ENCODE measurements around the gene TRIP12. TPM values are rescaled to one million over a fixed set of nuclear protein-coding genes. Genes with fewer than 3 reads are reported as not detected.

The TRIP12 gene
- total RNA-seq, 1 experiment from 2014 or later, result 175 TPM

DNA sequence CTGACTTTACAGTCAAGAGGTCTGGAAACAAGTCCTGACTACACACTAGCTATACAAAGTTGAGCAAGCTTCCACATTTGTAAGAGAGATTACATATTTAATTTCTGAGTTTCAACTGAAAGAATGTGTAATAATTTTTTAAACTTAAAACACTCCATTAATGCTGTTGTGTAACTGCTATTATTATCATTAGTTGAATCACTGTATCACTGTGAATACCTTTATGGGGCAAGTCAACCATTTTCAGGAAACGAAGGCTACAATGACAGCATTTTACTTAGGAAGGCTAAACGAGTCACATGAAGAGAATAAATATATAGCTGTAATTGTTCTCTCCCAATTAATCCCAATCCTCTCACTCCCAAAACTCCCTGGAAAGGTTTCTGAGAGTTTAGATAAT is 46.3 kb downstream of the TRIP12 start:
- no peak overlapping the region for H2AFZ ChIP-seq (ENCODE audit: low read depth, low read length, poor library complexity, severe bottlenecking)
- no peaks in the 10 kb centered on the region for H3K27me3 ChIP-seq (ENCODE audit: insufficient read depth, low read length)
- no peak for DNase-seq (ENCODE audit: low read depth, low spot score)
- CTCF ChIA-PET, result no interaction called here
- intact Hi-C loops (cut with micrococcal nuclease), result no loop called here
- no peaks in the 10 kb centered on the region for H3K9me2 ChIP-seq (ENCODE audit: insufficient read depth)
- H3K36me3 ChIP-seq (ENCODE audit: control insufficient read depth in 1 of 2, insufficient read depth in 2 of 2, low read length in 2 of 2), result 0 out of 4 replicates have a peak, but pooled peaks cover 0 to 2% of the 10 kb centered on the region in 2 experiments
- POLR2A ChIA-PET, result no interaction called here
- no peak overlapping the region for H3K4me2 ChIP-seq (ENCODE audit: low read length)
- H3K4me1 ChIP-seq (ENCODE audit: control insufficient read depth in 1 of 2, insufficient read depth in 2 of 2, low read length in 2 of 2), result no peaks in the 10 kb centered on the region
- H3K9me3 ChIP-seq (ENCODE audit: control insufficient read depth in 1 of 2, insufficient read depth in 1 of 2, low read depth in 1 of 2, low read length in 2 of 2), result no peaks in the 10 kb centered on the region
- no peaks in the 10 kb centered on the region for H4K20me1 ChIP-seq (ENCODE audit: insufficient read depth)
- no peak overlapping the region for H3K27ac ChIP-seq (ENCODE audit: low read depth, low read length)
- BruUV-seq (replicated peaks), result no TSS peak
- peaks cover 43% of the 10 kb centered on the region for H3K79me2 ChIP-seq (ENCODE audit: insufficient read depth, low read length)
- TF ChIP-seq ZFX (IDR thresholded peaks at IDR 0.05) (no peak), CEBPB (IDR thresholded peaks at IDR 0.05; ENCODE audit: low read depth) (no peak), TCF7L2 (IDR thresholded peaks at IDR 0.05; ENCODE audit: borderline replicate concordance, extremely low read depth, insufficient read depth, insufficient read length) (no peak), POLR2A (IDR thresholded peaks at IDR 0.05; ENCODE audit: borderline replicate concordance, extremely low read depth, insufficient read depth, insufficient read length) (no peak), JUND (IDR thresholded peaks at IDR 0.05) (no peak), EZH2phosphoT487 (IDR thresholded peaks at IDR 0.05; ENCODE audit: borderline replicate concordance) (no peak)
- TF ChIP-seq, protein P1, sequence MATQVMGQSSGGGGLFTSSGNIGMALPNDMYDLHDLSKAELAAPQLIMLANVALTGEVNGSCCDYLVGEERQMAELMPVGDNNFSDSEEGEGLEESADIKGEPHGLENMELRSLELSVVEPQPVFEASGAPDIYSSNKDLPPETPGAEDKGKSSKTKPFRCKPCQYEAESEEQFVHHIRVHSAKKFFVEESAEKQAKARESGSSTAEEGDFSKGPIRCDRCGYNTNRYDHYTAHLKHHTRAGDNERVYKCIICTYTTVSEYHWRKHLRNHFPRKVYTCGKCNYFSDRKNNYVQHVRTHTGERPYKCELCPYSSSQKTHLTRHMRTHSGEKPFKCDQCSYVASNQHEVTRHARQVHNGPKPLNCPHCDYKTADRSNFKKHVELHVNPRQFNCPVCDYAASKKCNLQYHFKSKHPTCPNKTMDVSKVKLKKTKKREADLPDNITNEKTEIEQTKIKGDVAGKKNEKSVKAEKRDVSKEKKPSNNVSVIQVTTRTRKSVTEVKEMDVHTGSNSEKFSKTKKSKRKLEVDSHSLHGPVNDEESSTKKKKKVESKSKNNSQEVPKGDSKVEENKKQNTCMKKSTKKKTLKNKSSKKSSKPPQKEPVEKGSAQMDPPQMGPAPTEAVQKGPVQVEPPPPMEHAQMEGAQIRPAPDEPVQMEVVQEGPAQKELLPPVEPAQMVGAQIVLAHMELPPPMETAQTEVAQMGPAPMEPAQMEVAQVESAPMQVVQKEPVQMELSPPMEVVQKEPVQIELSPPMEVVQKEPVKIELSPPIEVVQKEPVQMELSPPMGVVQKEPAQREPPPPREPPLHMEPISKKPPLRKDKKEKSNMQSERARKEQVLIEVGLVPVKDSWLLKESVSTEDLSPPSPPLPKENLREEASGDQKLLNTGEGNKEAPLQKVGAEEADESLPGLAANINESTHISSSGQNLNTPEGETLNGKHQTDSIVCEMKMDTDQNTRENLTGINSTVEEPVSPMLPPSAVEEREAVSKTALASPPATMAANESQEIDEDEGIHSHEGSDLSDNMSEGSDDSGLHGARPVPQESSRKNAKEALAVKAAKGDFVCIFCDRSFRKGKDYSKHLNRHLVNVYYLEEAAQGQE (IDR thresholded peaks at IDR 0.05; ENCODE audit: low read depth), result no peak
- TF ChIP-seq, protein P2, sequence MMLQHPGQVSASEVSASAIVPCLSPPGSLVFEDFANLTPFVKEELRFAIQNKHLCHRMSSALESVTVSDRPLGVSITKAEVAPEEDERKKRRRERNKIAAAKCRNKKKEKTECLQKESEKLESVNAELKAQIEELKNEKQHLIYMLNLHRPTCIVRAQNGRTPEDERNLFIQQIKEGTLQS (IDR thresholded peaks at IDR 0.05), result no peak
- RAD21 ChIA-PET (ENCODE audit: low non-redundant PET in 1 of 2, low total read pairs in 2 of 2, uncharacterized antibody in 2 of 2, unreplicated experiment in 2 of 2), result no interaction called here
- no peak overlapping the region for H3K9ac ChIP-seq (ENCODE audit: low read length)
- H3K4me3 ChIP-seq (replicated peaks in 1 of 2; ENCODE audit: low read depth in 1 of 2, low read length in 2 of 2), result no peak overlapping the region
- ATAC-seq, result no peak
